Osteocyte (in vitro differentiated cells): ENCODE results near the gene RDX. TPM values are rescaled to one million over a fixed set of nuclear protein-coding genes. Genes with fewer than 3 reads are reported as not detected.

Experiments used
- DNase-seq: peaks from one replicate; pipeline ENCODE4 v3.0.0; 2021; ENCODE audit warnings: mixed read lengths; ENCODE audit not compliant: unreplicated experiment; ENCODE audit errors: extremely low spot score
- H3K27ac Mint-ChIP-seq: one replicate; pipeline ENCODE4 v1.8.0; 2021; ENCODE audit warnings: mild to moderate bottlenecking, mixed read lengths; ENCODE audit not compliant: unreplicated experiment
- H3K27me3 Mint-ChIP-seq: one replicate; pipeline ENCODE4 v1.8.0; 2021; ENCODE audit warnings: mixed read lengths; ENCODE audit not compliant: unreplicated experiment
- H3K36me3 Mint-ChIP-seq: one replicate; pipeline ENCODE4 v1.8.0; 2021; ENCODE audit warnings: mixed read lengths; ENCODE audit not compliant: unreplicated experiment
- H3K4me1 Mint-ChIP-seq: one replicate; pipeline ENCODE4 v1.8.0; 2021; ENCODE audit warnings: mixed read lengths; ENCODE audit not compliant: unreplicated experiment
- H3K4me3 Mint-ChIP-seq: one replicate; pipeline ENCODE4 v1.8.0; 2021; ENCODE audit warnings: mild to moderate bottlenecking, moderate library complexity, mixed read lengths; ENCODE audit not compliant: unreplicated experiment
- H3K9me3 Mint-ChIP-seq: one replicate; pipeline ENCODE4 v1.8.0; 2021; ENCODE audit warnings: mixed read lengths; ENCODE audit not compliant: unreplicated experiment
- CTCF ChIP-seq: fragments of 200-600 bp; sonication (generic); IDR thresholded peaks from 2 replicates; pipeline ENCODE4 v1.5.0; 2021; ENCODE audit warnings: antibody characterized with exemption, mild to moderate bottlenecking, moderate library complexity
- long read RNA-seq: library from polyadenylated mRNA; unstranded; transcript quantifications from one replicate; pipeline ENCODE4 v2.0.0, GENCODE V29; 2021
- total RNA-seq: library from RNA; stranded (reverse); gene quantifications from 2 replicates; pipeline ENCODE4 v1.2.1, GENCODE V29; 2021

The RDX gene
- total RNA-seq = 154 and 163 TPM in 2 replicates
- long read RNA-seq, full-length matches to known transcripts = 26 of 146 reads
- long read RNA-seq, partial matches to known transcripts = 94 of 146 reads
- long read RNA-seq, other reads (novel, unspliced or antisense) = 26 of 146 reads

- Mint-ChIP-seq H3K4me1 (peaks cover 46% of the 10 kb centered on the region), H3K9me3 (no peaks in the 10 kb centered on the region), H3K27me3 (no peaks in the 10 kb centered on the region), H3K27ac (peak within 1 kb of the TSS; percentile 90), H3K4me3 (peak within 1 kb of the TSS; percentile 88), H3K36me3 (peaks cover 1% of the 10 kb centered on the region)
- DNase-seq = peak; percentile 92
- TF ChIP-seq CTCF = peak; percentile 20
These were observed at the start of gene RDX for GRCh38 chr11:110296226-110297075. RDX (minus strand) TSS chr11:110296614; CDS start chr11:110279692, 16,922 bp downstream.

- no peak overlapping the region for H3K27ac Mint-ChIP-seq
- peaks cover 14% of the 10 kb centered on the region for H3K4me1 Mint-ChIP-seq
- no peak for TF ChIP-seq CTCF
- no peaks in the 10 kb centered on the region for H3K27me3 Mint-ChIP-seq
- H3K9me3 Mint-ChIP-seq = no peaks in the 10 kb centered on the region
- no peak for DNase-seq
- H3K4me3 Mint-ChIP-seq = no peak overlapping the region
- no peaks in the 10 kb centered on the region for H3K36me3 Mint-ChIP-seq
These were observed 49.3 kb upstream of the RDX start for GRCh38 chr11:110345743-110346142.

- Mint-ChIP-seq H3K4me1 (peaks cover 4% of the 10 kb centered on the region), H3K36me3 (no peaks in the 10 kb centered on the region), H3K4me3 (no peak overlapping the region), H3K9me3 (no peaks in the 10 kb centered on the region), H3K27me3 (no peaks in the 10 kb centered on the region), H3K27ac (no peak overlapping the region)
- no peak for DNase-seq
- TF ChIP-seq CTCF = no peak
These were observed 44.0 kb upstream of the RDX start for GRCh38 chr11:110340436-110340835.

GRCh38 chr11:110339456-110340250 is 43.2 kb upstream of the RDX start:
- no peak overlapping the region for H3K4me3 Mint-ChIP-seq
- no peak for DNase-seq
- no peaks in the 10 kb centered on the region for H3K36me3 Mint-ChIP-seq
- no peak for TF ChIP-seq CTCF
- H3K9me3 Mint-ChIP-seq = no peaks in the 10 kb centered on the region
- H3K4me1 Mint-ChIP-seq = peaks cover 4% of the 10 kb centered on the region
- H3K27ac Mint-ChIP-seq = no peak overlapping the region
- H3K27me3 Mint-ChIP-seq = no peaks in the 10 kb centered on the region

GRCh38 chr11:110338684-110339083 is 42.3 kb upstream of the RDX start:
- DNase-seq = no peak
- Mint-ChIP-seq H3K36me3 (no peaks in the 10 kb centered on the region), H3K27ac (no peak overlapping the region), H3K27me3 (no peaks in the 10 kb centered on the region), H3K4me1 (peaks cover 4% of the 10 kb centered on the region), H3K9me3 (no peaks in the 10 kb centered on the region), H3K4me3 (no peak overlapping the region)
- no peak for TF ChIP-seq CTCF
